ENCODE measurements around the gene WDR20. TPM values are rescaled to one million over a fixed set of nuclear protein-coding genes. Genes with fewer than 3 reads are reported as not detected.
"Not testable (repeated sequence)": the region's sequence is repeated elsewhere in the genome, so short reads cannot be mapped to it uniquely, and the experiment has no call there.

The WDR20 gene
- total RNA-seq, 1 donor from 2014 or later, result 28.5 TPM

- TF ChIP-seq CTCF (IDR thresholded peaks at IDR 0.05; ENCODE audit: unreplicated experiment), result no peak
- no peaks in the 10 kb centered on the region for H3K36me3 Mint-ChIP-seq (ENCODE audit: low read depth, unreplicated experiment)
- peaks cover 6% of the 10 kb centered on the region for H3K4me1 Mint-ChIP-seq (ENCODE audit: unreplicated experiment)
- peaks cover 4% of the 10 kb centered on the region for H3K27me3 Mint-ChIP-seq (ENCODE audit: unreplicated experiment)
- no peak overlapping the region for H3K4me3 Mint-ChIP-seq (ENCODE audit: unreplicated experiment)
- H3K27ac Mint-ChIP-seq (ENCODE audit: unreplicated experiment), result no peak overlapping the region
- DNase-seq (ENCODE audit: low spot score), result no peak
- H3K9me3 Mint-ChIP-seq (ENCODE audit: unreplicated experiment), result no peaks in the 10 kb centered on the region
Measured at GRCh38 chr14:102145395-102145794, 5.7 kb downstream of the WDR20 start.

- H3K27me3 Mint-ChIP-seq (ENCODE audit: unreplicated experiment), result no peaks in the 10 kb centered on the region
- DNase-seq (ENCODE audit: low spot score), result no peak
- no peak overlapping the region for H3K27ac Mint-ChIP-seq (ENCODE audit: unreplicated experiment)
- H3K9me3 Mint-ChIP-seq (ENCODE audit: unreplicated experiment), result no peaks in the 10 kb centered on the region
- no peak for TF ChIP-seq CTCF (IDR thresholded peaks at IDR 0.05; ENCODE audit: unreplicated experiment)
- H3K4me3 Mint-ChIP-seq (ENCODE audit: unreplicated experiment), result no peak overlapping the region
- H3K36me3 Mint-ChIP-seq (ENCODE audit: low read depth, unreplicated experiment), result no peaks in the 10 kb centered on the region
- H3K4me1 Mint-ChIP-seq (ENCODE audit: unreplicated experiment), result no peaks in the 10 kb centered on the region
Measured at GRCh38 chr14:102146423-102146822, 6.7 kb downstream of the WDR20 start.

- Mint-ChIP-seq H3K27ac (ENCODE audit: unreplicated experiment) (no peak overlapping the region), H3K4me1 (ENCODE audit: unreplicated experiment) (no peaks in the 10 kb centered on the region), H3K4me3 (ENCODE audit: unreplicated experiment) (no peak overlapping the region), H3K9me3 (ENCODE audit: unreplicated experiment) (no peaks in the 10 kb centered on the region), H3K27me3 (ENCODE audit: unreplicated experiment) (no peaks in the 10 kb centered on the region), H3K36me3 (ENCODE audit: low read depth, unreplicated experiment) (peaks cover 4% of the 10 kb centered on the region)
- TF ChIP-seq CTCF (IDR thresholded peaks at IDR 0.05; ENCODE audit: unreplicated experiment), result no peak
- no peak for DNase-seq (ENCODE audit: low spot score)
Measured at GRCh38 chr14:102150083-102150482, 10.4 kb downstream of the WDR20 start.

- DNase-seq (ENCODE audit: low spot score), result no peak
- H3K27ac Mint-ChIP-seq (ENCODE audit: unreplicated experiment), result no peak overlapping the region
- TF ChIP-seq CTCF (IDR thresholded peaks at IDR 0.05; ENCODE audit: unreplicated experiment), result no peak
- H3K4me3 Mint-ChIP-seq (ENCODE audit: unreplicated experiment), result no peak overlapping the region
- no peaks in the 10 kb centered on the region for H3K27me3 Mint-ChIP-seq (ENCODE audit: unreplicated experiment)
- H3K36me3 Mint-ChIP-seq (ENCODE audit: low read depth, unreplicated experiment), result peaks cover 4% of the 10 kb centered on the region
- no peaks in the 10 kb centered on the region for H3K9me3 Mint-ChIP-seq (ENCODE audit: unreplicated experiment)
- no peaks in the 10 kb centered on the region for H3K4me1 Mint-ChIP-seq (ENCODE audit: unreplicated experiment)
Measured at GRCh38 chr14:102150744-102151143, 11.0 kb downstream of the WDR20 start.

GRCh38 chr14:102151411-102151810 lies 11.7 kb downstream of the WDR20 start:
- not testable (repeated sequence) for H3K27me3 Mint-ChIP-seq (ENCODE audit: unreplicated experiment); H3K9me3 Mint-ChIP-seq (ENCODE audit: unreplicated experiment); H3K4me1 Mint-ChIP-seq (ENCODE audit: unreplicated experiment); H3K27ac Mint-ChIP-seq (ENCODE audit: unreplicated experiment); H3K36me3 Mint-ChIP-seq (ENCODE audit: low read depth, unreplicated experiment); DNase-seq (ENCODE audit: low spot score); H3K4me3 Mint-ChIP-seq (ENCODE audit: unreplicated experiment)

GRCh38 chr14:102154121-102154520 lies 14.4 kb downstream of the WDR20 start:
- Mint-ChIP-seq H3K9me3 (ENCODE audit: unreplicated experiment) (no peaks in the 10 kb centered on the region), H3K27me3 (ENCODE audit: unreplicated experiment) (peaks cover 2% of the 10 kb centered on the region), H3K36me3 (ENCODE audit: low read depth, unreplicated experiment) (peaks cover 4% of the 10 kb centered on the region), H3K4me3 (ENCODE audit: unreplicated experiment) (no peak overlapping the region), H3K4me1 (ENCODE audit: unreplicated experiment) (no peaks in the 10 kb centered on the region), H3K27ac (ENCODE audit: unreplicated experiment) (no peak overlapping the region)
- no peak for DNase-seq (ENCODE audit: low spot score)
- TF ChIP-seq CTCF (IDR thresholded peaks at IDR 0.05; ENCODE audit: unreplicated experiment), result no peak

Data from endothelial cell (in vitro differentiated cells).